Measurements from ENCODE around the gene HOTAIR.

DNA sequence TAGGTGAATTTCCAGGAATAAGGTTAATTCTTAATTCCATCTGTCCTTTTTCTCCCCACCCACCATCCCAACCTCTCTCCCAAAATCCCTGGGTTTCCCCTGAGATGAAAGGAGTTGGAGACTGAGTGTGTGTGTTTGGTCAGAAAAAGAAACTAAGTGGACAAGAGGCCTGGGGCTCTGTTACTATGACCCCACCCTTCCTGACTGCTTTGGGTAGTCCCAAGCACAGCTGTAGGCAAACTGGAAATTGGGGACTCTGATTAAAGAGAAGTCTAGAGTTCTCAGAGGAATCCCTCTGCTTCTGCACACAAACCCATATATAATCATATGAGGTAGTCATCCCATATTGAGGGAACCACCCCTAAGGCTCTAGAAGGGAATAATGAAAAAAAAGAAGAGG is 27.0 kb downstream of the HOTAIR start:
- TF ChIP-seq CTCF (conservative IDR thresholded peaks at IDR 0.05; ENCODE audit: low read depth, low read length), result no peak
- TF ChIP-seq EZH2 (IDR thresholded peaks at IDR 0.05; ENCODE audit: low read length, unreplicated experiment), result no peak

Data from PC-3 (cell line).